IMR-90 (cell line): ENCODE results near the gene OSTF1. TPM values are rescaled to one million over a fixed set of nuclear protein-coding genes. Genes with fewer than 3 reads are reported as not detected.

ENCODE experiments used
- ATAC-seq: fragments of 200-7000 bp; cut with Tn5 transposase; 2 replicates; pipeline ENCODE4 v1.9.1; 2020; ENCODE audit warnings: low read depth, mild to moderate bottlenecking, moderate library complexity
- BruUV-seq: library from RNA; stranded (reverse); fragments of 400-500 nt; replicated peaks from 2 replicates; lab custom pipeline; 2021; lab: Mats Ljungman, UMichigan
- CTCF ChIA-PET: fragments of 300-600 bp; formaldehyde crosslinking; extraction: SDS; loops from one replicate; lab custom pipeline; 2021; ENCODE audit warnings: antibody characterized with exemption; lab: Yijun Ruan, JAX
- POLR2A ChIA-PET: fragments of 300-600 bp; sonication (Branson Sonifier 250); formaldehyde crosslinking; loops from one replicate; lab custom pipeline; 2022; ENCODE audit warnings: antibody characterized with exemption; ENCODE audit not compliant: unreplicated experiment; lab: Charles Lee
- DNase-seq: peaks from one replicate; pipeline ENCODE4 v3.0.0; 2013
- H2AFZ ChIP-seq: replicated peaks from 2 replicates; pipeline ENCODE3; 2013; ENCODE audit warnings: low read length, mild to moderate bottlenecking; ENCODE audit not compliant: poor library complexity
- H2AK5ac ChIP-seq: 2 replicates; pipeline ENCODE4 v1.6.1; 2013; ENCODE audit warnings: low read depth, low read length, inconsistent platforms
- H2AK9ac ChIP-seq: replicated peaks from 2 replicates; pipeline ENCODE3; 2013; ENCODE audit warnings: mild to moderate bottlenecking, low read depth, low read length, moderate library complexity; ENCODE audit not compliant: poor library complexity
- H2BK120ac ChIP-seq: 2 replicates; pipeline ENCODE4 v1.6.1; 2013; ENCODE audit warnings: low read depth, low read length, inconsistent platforms
- H2BK15ac ChIP-seq: 3 replicates; pipeline ENCODE4 v1.6.1; 2013; ENCODE audit warnings: low read depth, low read length, inconsistent platforms
- H2BK20ac ChIP-seq: 2 replicates; pipeline ENCODE4 v1.6.1; 2013; ENCODE audit warnings: low read depth, mild to moderate bottlenecking, inconsistent platforms, low read length, moderate library complexity
- H2BK5ac ChIP-seq: 2 replicates; pipeline ENCODE4 v1.6.1; 2013; ENCODE audit warnings: mild to moderate bottlenecking, low read depth, low read length, inconsistent platforms; ENCODE audit not compliant: poor library complexity, severe bottlenecking
- H3K14ac ChIP-seq: replicated peaks from 2 replicates; pipeline ENCODE4 v1.6.1; 2013; ENCODE audit warnings: low read depth, low read length, inconsistent platforms
- H3K18ac ChIP-seq: 2 replicates; pipeline ENCODE4 v1.6.1; 2013; ENCODE audit warnings: low read depth, low read length, control low read depth
- H3K23ac ChIP-seq: 2 replicates; pipeline ENCODE4 v1.6.1; 2013; ENCODE audit warnings: low read depth, low read length, inconsistent platforms
- H3K27ac ChIP-seq: 2 replicates; pipeline ENCODE4 v1.5.1; 2013; ENCODE audit warnings: mild to moderate bottlenecking, control low read depth, low read length; ENCODE audit not compliant: insufficient read depth
- H3K27me3 ChIP-seq: 2 replicates; pipeline ENCODE4 v1.6.1; 2013; ENCODE audit warnings: low read length; ENCODE audit not compliant: control insufficient read depth, insufficient read depth
- H3K36me3 ChIP-seq: 2 replicates; pipeline ENCODE4 v1.6.1; 2013; ENCODE audit warnings: low read length, mixed read lengths; ENCODE audit not compliant: control insufficient read depth, insufficient read depth
- H3K4ac ChIP-seq: 2 replicates; pipeline ENCODE4 v1.6.1; 2013; ENCODE audit warnings: low read depth, low read length, inconsistent platforms
- H3K4me1 ChIP-seq: 2 replicates; pipeline ENCODE4 v1.6.1; 2013; ENCODE audit warnings: low read length, mixed read lengths; ENCODE audit not compliant: control insufficient read depth, insufficient read depth
- H3K4me2 ChIP-seq: 2 replicates; pipeline ENCODE4 v1.6.1; 2013; ENCODE audit warnings: low read depth, mild to moderate bottlenecking, control low read depth, low read length, moderate library complexity
- H3K4me3 ChIP-seq: 2 replicates; pipeline ENCODE4 v1.5.1; 2013; ENCODE audit warnings: low read depth, mild to moderate bottlenecking, control low read depth, low read length, moderate library complexity; ENCODE audit not compliant: insufficient read depth
- H3K56ac ChIP-seq: 2 replicates; pipeline ENCODE4 v1.6.1; 2013; ENCODE audit warnings: low read length, inconsistent platforms; ENCODE audit not compliant: insufficient read depth; ENCODE audit errors: extremely low read depth
- H3K79me1 ChIP-seq, 2 experiments: 2 replicates each; pipeline ENCODE4 v1.6.1; 2013; ENCODE audit warnings: low read length in 2 of 2, inconsistent platforms in 1 of 2, low read depth in 1 of 2
- H3K9ac ChIP-seq: 2 replicates; pipeline ENCODE4 v1.6.1; 2013; ENCODE audit warnings: low read depth, low read length, control low read depth
- H3K9me1 ChIP-seq: 2 replicates; pipeline ENCODE4 v1.6.1; 2013; ENCODE audit warnings: low read length, inconsistent platforms; ENCODE audit not compliant: insufficient read depth
- H3K9me3 ChIP-seq: 2 replicates; pipeline ENCODE4 v1.6.1; 2013; ENCODE audit warnings: low read length; ENCODE audit not compliant: control insufficient read depth, insufficient read depth
- H4K20me1 ChIP-seq: 2 replicates; pipeline ENCODE4 v1.6.1; 2013; ENCODE audit warnings: low read length, inconsistent platforms; ENCODE audit not compliant: insufficient read depth
- H4K5ac ChIP-seq: 2 replicates; pipeline ENCODE4 v1.6.1; 2013; ENCODE audit warnings: mild to moderate bottlenecking, low read depth, low read length, control low read depth
- H4K8ac ChIP-seq, 2 experiments: 2 replicates each; pipeline ENCODE4 v1.6.1; 2013; ENCODE audit warnings: low read depth in 2 of 2, low read length in 2 of 2, control low read depth in 1 of 2, inconsistent platforms in 1 of 2
- H4K91ac ChIP-seq: 2 replicates; pipeline ENCODE4 v1.6.1; 2013; ENCODE audit warnings: low read depth, low read length, inconsistent platforms; ENCODE audit not compliant: insufficient read depth
- CEBPB ChIP-seq: IDR thresholded peaks from 2 replicates; pipeline ENCODE4 v1.6.1; 2012; ENCODE audit warnings: low read depth, low read length, improper control_type of control experiment
- CHD1 ChIP-seq: IDR thresholded peaks from 2 replicates; pipeline ENCODE4 v1.6.1; 2012; ENCODE audit warnings: low read depth, low read length, improper control_type of control experiment
- FOS ChIP-seq: fragments of 150-350 bp; IDR thresholded peaks from 2 replicates; pipeline ENCODE4 v1.6.1; 2016; ENCODE audit warnings: low read depth, low read length
- MAFK ChIP-seq: IDR thresholded peaks from 2 replicates; pipeline ENCODE4 v1.6.1; 2012; ENCODE audit warnings: low read depth, low read length, improper control_type of control experiment
- MAZ ChIP-seq: IDR thresholded peaks from 2 replicates; pipeline ENCODE4 v1.6.1; 2012; ENCODE audit warnings: low read depth, mild to moderate bottlenecking, low read length, improper control_type of control experiment, moderate library complexity, borderline replicate concordance
- MXI1 ChIP-seq: IDR thresholded peaks from 2 replicates; pipeline ENCODE4 v1.6.1; 2012; ENCODE audit warnings: low read depth, mild to moderate bottlenecking, low read length, moderate library complexity, borderline replicate concordance
- NFE2L2 ChIP-seq: fragments of 150-350 bp; IDR thresholded peaks from 2 replicates; pipeline ENCODE4 v1.6.1; 2016; ENCODE audit warnings: low read depth, mild to moderate bottlenecking, low read length
- POLR2A ChIP-seq: IDR thresholded peaks from 2 replicates; pipeline ENCODE4 v1.6.1; 2012; ENCODE audit warnings: mild to moderate bottlenecking, low read depth, low read length
- RAD21 ChIP-seq: IDR thresholded peaks from 2 replicates; pipeline ENCODE4 v1.6.1; 2012; ENCODE audit warnings: low read length, improper control_type of control experiment
- RCOR1 ChIP-seq: IDR thresholded peaks from 2 replicates; pipeline ENCODE4 v1.6.1; 2012; ENCODE audit warnings: mild to moderate bottlenecking, low read length, improper control_type of control experiment; ENCODE audit not compliant: insufficient replicate concordance
- SMC3 ChIP-seq: fragments of 150-350 bp; IDR thresholded peaks from 2 replicates; pipeline ENCODE4 v1.6.1; 2016; ENCODE audit warnings: low read depth, mild to moderate bottlenecking, antibody characterized with exemption, low read length, moderate library complexity
- WGBS, 2 experiments: methylation state at CpG; one replicate each; pipeline versions ENCODE4 v1.1.5 to v1.1.7; 2013; ENCODE audit warnings: missing lambda C conversion rate in 2 of 2; ENCODE audit not compliant: insufficient read length in 1 of 2; ENCODE audit errors: extremely low coverage in 2 of 2; 5-methylcytosine and 5-hydroxymethylcytosine counted together
- dilution Hi-C: fragments of 300-500 bp; cut with HindIII; formaldehyde crosslinking; loops from one replicate; pipeline ENCODE4 v1.14.3; 2018; ENCODE audit warnings: low sequenced_read_pairs; ENCODE audit not compliant: unreplicated experiment
- in situ Hi-C: fragments of 300-500 bp; cut with MboI; formaldehyde crosslinking; loops from 3 replicates; pipeline ENCODE4 v1.14.3; 2019; ENCODE audit warnings: low sequenced_read_pairs, inconsistent platforms, mixed read lengths
- intact Hi-C: fragments of 100-400 bp; cut with micrococcal nuclease; formaldehyde crosslinking; loops from 2 replicates; pipeline ENCODE4 v1.10.0; 2022
- polyA plus RNA-seq, 3 experiments: library from polyadenylated mRNA; depleted of rRNA; stranded (reverse); fragments of >200 nt; gene quantifications; 2 replicates each; pipeline ENCODE4 v1.2.3, GENCODE V29; 2012; ENCODE audit warnings: low replicate concordance in 1 of 3
- total RNA-seq: library from RNA; depleted of rRNA; stranded (reverse); fragments of >200 nt; gene quantifications from 2 replicates; pipeline ENCODE4 v1.2.3, GENCODE V29; 2012
- TF ChIP-seq, protein P1 (sequence below): fragments of 150-350 bp; IDR thresholded peaks from 2 replicates; pipeline ENCODE4 v1.6.1; 2016; ENCODE audit warnings: low read depth, mild to moderate bottlenecking, low read length, moderate library complexity, borderline replicate concordance
- TF ChIP-seq, protein P2 (sequence below): conservative IDR thresholded peaks from 2 replicates; pipeline ENCODE4 v1.5.1; 2012; ENCODE audit warnings: mild to moderate bottlenecking, low read depth, low read length, improper control_type of control experiment
- TF ChIP-seq, protein P3 (sequence below): fragments of 150-350 bp; IDR thresholded peaks from 2 replicates; pipeline ENCODE4 v1.6.1; 2017; ENCODE audit warnings: mild to moderate bottlenecking, antibody characterized with exemption, low read length, low read depth

Gene OSTF1
- total and polyA plus RNA-seq, 2 of the 4 experiments (the other 2 are of a cell fraction): 17.1 to 41.6 TPM

DNA sequence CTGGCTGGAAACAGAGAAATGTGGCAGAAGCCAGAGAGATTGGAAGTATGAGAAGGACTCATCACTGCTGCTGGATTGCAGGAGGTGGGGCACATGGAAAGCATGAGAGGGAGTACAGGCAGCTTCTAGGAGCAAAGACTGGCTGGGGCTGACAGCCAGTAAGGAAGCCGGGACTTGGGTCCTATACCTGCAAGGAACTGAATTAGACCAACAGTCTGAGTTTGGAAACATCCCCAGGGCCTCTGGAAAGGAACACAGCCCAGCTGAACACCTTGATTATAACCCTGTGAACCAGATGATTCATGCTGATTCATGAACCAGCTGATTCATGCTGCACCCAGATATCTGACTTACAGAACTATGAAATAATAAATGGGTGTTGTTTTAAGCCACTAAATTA lies 93.4 kb downstream of the OSTF1 start:
- Histone ChIP-seq H2AK9ac (no peak overlapping the region), H3K56ac (no peak overlapping the region), H3K79me1 (no peaks in the 10 kb centered on the region), H3K18ac (no peak overlapping the region), H4K20me1 (no peaks in the 10 kb centered on the region), H2BK120ac (no peak overlapping the region), H2BK20ac (no peak overlapping the region), H2AK5ac (no peak overlapping the region), H3K4me2 (no peak overlapping the region), H3K9me1 (0 out of 2 replicates have a peak, but pooled peaks cover 2% of the 10 kb centered on the region), H3K4me1 (no peaks in the 10 kb centered on the region), H4K8ac (no peak overlapping the region), H3K27me3 (no peaks in the 10 kb centered on the region), H3K14ac (no peak overlapping the region), H3K36me3 (no peaks in the 10 kb centered on the region), H4K5ac (no peak overlapping the region), H2BK5ac (no peak overlapping the region), H3K27ac (no peak overlapping the region), H3K9me3 (no peaks in the 10 kb centered on the region), H4K91ac (no peak overlapping the region), H3K4ac (no peak overlapping the region), H2BK15ac (no peak overlapping the region), H3K4me3 (no peak overlapping the region), H3K9ac (no peak overlapping the region), H3K23ac (no peak overlapping the region), H2AFZ (no peak overlapping the region)
- no TSS peak for BruUV-seq
- POLR2A ChIA-PET: no interaction called here
- intact Hi-C loops: no loop called here
- ATAC-seq (peak; percentile 53), DNase-seq (peak; percentile 66)
- in situ Hi-C loops: no loop called here
- dilution Hi-C loops: no loop called here
- CTCF ChIA-PET: interaction anchor here (1.0 kb wide), 2 partner anchors 10 to 408 kb away, joined by 3 to 6 read pairs; no protein-coding TSS in a partner anchor
- TF ChIP-seq, protein P1, sequence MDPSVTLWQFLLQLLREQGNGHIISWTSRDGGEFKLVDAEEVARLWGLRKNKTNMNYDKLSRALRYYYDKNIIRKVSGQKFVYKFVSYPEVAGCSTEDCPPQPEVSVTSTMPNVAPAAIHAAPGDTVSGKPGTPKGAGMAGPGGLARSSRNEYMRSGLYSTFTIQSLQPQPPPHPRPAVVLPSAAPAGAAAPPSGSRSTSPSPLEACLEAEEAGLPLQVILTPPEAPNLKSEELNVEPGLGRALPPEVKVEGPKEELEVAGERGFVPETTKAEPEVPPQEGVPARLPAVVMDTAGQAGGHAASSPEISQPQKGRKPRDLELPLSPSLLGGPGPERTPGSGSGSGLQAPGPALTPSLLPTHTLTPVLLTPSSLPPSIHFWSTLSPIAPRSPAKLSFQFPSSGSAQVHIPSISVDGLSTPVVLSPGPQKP: no peak
- TF ChIP-seq, protein P2, sequence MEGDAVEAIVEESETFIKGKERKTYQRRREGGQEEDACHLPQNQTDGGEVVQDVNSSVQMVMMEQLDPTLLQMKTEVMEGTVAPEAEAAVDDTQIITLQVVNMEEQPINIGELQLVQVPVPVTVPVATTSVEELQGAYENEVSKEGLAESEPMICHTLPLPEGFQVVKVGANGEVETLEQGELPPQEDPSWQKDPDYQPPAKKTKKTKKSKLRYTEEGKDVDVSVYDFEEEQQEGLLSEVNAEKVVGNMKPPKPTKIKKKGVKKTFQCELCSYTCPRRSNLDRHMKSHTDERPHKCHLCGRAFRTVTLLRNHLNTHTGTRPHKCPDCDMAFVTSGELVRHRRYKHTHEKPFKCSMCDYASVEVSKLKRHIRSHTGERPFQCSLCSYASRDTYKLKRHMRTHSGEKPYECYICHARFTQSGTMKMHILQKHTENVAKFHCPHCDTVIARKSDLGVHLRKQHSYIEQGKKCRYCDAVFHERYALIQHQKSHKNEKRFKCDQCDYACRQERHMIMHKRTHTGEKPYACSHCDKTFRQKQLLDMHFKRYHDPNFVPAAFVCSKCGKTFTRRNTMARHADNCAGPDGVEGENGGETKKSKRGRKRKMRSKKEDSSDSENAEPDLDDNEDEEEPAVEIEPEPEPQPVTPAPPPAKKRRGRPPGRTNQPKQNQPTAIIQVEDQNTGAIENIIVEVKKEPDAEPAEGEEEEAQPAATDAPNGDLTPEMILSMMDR: no peak
- TF ChIP-seq SMC3: no peak
- TF ChIP-seq FOS: no peak
- no peak for TF ChIP-seq MAZ
- TF ChIP-seq MAFK: no peak
- TF ChIP-seq, protein P3, sequence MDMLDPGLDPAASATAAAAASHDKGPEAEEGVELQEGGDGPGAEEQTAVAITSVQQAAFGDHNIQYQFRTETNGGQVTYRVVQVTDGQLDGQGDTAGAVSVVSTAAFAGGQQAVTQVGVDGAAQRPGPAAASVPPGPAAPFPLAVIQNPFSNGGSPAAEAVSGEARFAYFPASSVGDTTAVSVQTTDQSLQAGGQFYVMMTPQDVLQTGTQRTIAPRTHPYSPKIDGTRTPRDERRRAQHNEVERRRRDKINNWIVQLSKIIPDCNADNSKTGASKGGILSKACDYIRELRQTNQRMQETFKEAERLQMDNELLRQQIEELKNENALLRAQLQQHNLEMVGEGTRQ: no peak
- TF ChIP-seq CEBPB: no peak
- TF ChIP-seq CHD1: no peak
- TF ChIP-seq POLR2A: no peak
- no peak for TF ChIP-seq RCOR1
- TF ChIP-seq MXI1: no peak
- TF ChIP-seq NFE2L2: no peak
- no peak for TF ChIP-seq RAD21
- WGBS, 2 experiments: no CpG with 5 or more reads among the region's 1 CpG
